ENCODE measurements around the gene S100A4.
A peak's percentile ranks its signal among the peaks of the same experiment; 100 is the strongest.
"Not testable (repeated sequence)": the region's sequence is repeated elsewhere in the genome, so short reads cannot be mapped to it uniquely, and the experiment has no call there.

The S100A4 gene

DNA sequence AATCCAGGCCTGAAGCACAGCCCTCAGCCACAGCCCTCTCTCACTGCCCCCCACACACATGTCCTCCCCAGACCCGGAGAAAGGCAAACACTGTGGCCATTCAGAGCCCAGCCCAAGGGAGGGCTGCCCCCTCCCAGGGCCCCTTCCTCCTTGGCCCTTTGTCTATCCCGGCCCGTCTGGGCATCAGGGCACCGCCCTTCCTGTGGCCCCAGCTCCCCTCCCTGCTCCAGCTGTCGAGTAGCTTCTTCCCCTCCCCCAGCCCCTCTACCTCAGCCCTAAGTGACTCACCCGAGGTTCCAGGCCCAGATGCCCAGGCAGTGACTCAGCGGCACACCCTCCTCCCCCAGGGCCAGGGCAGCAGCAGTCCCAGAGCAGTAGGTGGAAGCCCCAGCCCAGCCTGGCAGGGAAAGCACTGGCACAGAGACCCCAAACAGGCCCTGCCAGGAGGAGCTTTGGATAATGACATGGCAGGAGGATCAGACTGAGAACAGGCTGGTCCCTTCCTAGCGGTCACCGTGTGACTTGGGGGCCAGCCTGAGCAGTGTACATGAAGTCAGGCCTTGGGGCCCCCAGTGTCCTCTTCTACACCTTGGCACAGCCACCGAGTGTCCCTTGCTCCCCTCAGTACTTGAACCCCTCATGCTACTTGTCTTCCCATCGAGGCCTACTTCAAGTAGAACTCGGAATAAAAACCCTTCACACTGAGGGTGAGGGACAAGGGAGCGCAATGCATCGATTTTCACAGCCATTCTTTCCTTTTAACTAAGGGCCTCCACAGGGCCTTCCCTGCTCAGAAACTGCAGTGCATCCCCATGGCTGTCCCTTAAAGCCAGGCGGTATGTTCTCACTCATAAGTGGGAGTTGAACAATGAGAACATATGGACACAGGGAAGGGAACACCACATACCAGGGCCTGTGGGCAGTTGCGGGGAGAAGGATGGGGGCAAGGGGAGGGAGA lies 21.1 kb upstream of the S100A4 start:
- peak; percentile 78 to 86 for DNase-seq

- peak; percentile 23 to 54 for DNase-seq
Measured at GRCh38 chr1:153565529-153566374, 20.1 kb upstream of the S100A4 start, which contains the start of gene S100A2. Gene S100A2, minus strand, starts transcription at chr1:153565844. Its CDS starts 1,967 bp downstream, at chr1:153563877.

GRCh38 chr1:153563991-153564390 lies 18.4 kb upstream of the S100A4 start:
- no peak for DNase-seq

DNA sequence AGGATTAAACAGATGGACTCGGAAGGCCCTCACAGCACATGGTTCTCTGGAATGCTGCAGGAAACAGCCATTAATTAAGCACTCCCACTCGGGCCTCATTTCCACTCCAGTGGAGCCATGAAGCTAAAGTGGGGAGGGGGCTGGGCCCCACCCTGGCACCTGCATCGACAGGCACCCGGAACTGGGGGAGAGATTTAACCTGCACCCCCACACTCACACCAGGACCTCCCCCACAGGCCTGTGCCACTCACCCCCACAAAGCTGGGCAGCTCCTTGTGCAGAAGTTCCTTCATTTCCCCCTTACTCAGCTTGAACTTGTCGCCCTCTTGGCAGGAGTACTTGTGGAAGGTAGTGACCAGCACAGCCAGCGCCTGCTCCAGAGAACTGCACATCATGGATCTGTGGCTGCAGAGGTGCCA lies 17.9 kb upstream of the S100A4 start:
- no peak for DNase-seq

GRCh38 chr1:153562021-153562420 lies 16.4 kb upstream of the S100A4 start:
- DNase-seq, result not testable (repeated sequence)

DNA sequence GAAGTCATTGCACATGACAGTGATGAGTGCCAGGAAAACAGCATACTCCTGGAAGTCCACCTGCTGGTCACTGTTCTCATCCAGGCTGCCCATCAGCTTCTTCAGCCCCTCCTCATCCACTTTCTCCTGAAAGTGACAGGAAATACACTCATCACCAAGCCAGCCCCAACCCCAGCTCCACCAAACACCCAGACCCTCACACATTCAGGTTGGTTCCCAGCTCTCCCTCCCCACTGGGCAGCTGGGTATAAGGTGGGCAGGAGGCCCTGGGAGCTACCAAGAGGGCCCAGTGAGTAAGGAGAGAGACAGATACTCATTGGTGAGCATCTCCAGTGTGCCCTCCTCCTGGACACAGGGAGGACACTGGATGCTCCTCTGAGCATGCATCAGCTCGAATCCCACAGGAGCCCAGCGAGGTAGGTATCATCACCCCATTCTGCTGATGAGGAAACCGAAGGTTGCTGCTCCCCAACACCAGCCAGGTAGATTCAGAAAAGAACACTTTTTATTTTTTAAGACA lies 15.9 kb upstream of the S100A4 start:
- DNase-seq, result no peak

- DNase-seq, result no peak
Measured at GRCh38 chr1:153560771-153561465, 15.3 kb upstream of the S100A4 start.

- DNase-seq, result no peak
Measured at GRCh38 chr1:153560241-153560640, 14.6 kb upstream of the S100A4 start.

- DNase-seq, result no peak
Measured at GRCh38 chr1:153557877-153558276, 12.3 kb upstream of the S100A4 start.

- no peak for DNase-seq
Measured at GRCh38 chr1:153556348-153556747, 10.7 kb upstream of the S100A4 start.

DNA sequence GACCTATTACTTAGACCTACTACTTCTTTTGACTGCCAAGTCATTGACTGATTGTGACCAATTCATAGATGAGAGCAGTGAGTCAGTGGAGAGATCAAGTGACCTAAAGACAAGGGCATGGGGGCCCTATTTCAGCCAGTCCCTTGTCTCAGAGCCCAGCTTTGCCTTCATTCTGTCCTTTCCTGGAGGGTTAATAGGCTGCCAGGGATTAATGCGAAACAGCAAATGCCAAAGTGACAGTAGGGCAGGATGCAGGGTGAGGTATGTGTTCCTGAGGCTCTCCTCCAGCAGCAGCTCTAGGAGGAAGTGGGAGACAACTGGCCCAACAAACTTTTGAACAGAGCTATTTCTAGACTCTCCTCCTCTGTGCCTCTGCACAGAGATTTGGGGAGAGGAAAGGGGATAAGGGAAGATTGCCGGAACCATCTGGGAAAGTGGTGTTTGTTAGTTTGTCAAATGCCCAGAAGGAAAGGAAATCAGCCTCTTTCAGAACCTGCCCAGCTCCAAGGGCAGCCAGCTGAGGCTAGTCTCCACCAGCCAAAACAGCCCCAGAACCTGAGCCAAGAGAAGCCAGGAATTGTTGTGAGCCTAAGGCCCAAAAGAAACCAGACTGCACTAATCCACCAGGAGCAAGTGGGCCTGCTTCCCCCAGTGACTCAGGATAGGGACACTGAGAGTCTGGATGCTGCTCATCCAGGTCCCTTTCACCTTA lies 8.4 kb upstream of the S100A4 start:
- DNase-seq, result no peak

GRCh38 chr1:153553096-153553495 lies 7.5 kb upstream of the S100A4 start:
- DNase-seq, result no peak

DNA sequence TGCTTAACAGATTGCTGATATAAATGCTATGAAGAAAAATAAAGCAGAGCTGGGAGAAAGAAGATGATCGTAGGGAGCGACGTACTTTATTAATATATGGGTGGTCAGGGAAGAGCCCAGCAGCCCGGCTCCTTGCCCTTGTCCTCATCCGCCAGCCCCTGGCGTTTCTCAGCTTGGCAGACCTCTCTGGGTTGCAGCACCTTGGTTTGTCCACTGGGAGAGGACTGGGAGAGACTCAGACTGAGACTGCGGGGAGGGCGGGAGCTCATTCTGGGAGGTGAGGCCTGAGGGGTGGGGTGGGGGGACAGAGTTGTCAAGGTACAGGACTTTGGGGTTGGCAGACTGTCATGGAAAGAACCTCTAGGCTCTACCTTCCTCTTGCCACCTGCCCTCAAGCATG lies 6.7 kb upstream of the S100A4 start:
- no peak for DNase-seq

- DNase-seq, result no peak
Measured at GRCh38 chr1:153550827-153551500, 5.4 kb upstream of the S100A4 start.

DNA sequence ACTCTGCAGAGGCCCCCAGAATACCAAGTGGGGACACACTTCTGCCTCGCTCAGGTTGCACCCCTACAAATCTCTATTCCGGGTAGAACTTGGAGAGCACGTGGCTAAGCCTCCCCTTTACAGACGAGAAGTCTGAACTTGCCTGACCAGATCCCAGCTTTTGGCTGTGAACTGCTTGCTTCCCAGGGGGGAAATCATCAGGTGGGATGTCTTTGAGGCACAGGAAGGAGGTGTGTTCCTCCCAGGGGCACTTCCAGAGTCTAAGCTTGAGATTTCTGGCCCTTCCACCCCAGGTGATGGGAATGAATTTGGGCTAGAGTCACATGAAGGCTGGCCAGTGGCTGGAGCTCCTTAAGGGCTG lies 4.8 kb upstream of the S100A4 start:
- DNase-seq, result no peak

- no peak for DNase-seq
Measured at GRCh38 chr1:153549741-153550397, 4.3 kb upstream of the S100A4 start.

DNA sequence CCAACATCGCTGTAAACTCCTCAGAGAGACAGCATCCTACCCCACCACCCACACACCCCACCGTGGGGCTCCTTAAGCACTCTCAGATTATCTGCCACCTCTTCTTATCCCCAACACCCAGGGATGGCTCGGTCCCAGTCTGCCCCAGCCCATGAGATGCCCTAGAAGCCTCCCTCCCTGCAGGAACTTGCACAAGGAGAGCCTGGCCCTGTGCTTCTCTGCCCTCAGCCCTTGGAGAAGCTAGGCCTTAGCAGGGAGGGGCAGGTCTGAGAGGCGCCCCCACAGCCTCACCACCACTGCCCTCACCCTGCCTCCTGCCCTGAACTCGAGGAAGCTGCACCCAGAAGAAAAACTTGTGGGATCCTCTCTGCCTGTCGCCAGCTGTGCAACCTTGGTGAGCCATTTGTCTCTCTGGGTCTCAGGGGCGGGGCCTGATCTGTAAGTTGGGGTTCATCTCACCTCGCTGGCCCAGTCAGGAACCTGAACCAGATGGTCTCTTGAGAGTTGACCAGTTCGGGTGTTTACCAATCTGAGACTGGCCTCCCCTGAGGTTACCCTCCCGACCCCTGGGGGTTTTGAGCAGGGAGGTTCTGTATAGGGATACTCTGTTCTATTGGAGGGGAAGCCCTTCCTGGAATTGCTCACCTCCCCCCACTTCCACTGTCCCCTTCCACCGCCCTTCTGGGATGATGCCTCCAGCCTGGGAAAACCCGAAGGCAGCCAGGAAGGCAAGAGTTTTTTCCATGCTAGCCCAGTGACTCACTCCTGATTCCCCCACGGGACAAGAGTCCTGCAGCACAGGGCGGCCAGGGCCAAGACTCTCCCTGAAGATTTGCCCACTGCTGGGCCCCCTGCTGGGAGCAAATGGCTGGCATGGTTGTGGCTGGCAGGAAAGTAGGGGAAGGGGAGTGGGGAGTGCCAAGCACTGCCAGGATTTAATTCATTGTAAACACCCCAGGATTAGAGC lies 3.4 kb upstream of the S100A4 start, which contains the start of gene S100A3:
Gene S100A3 (minus strand): TSS at position 537 of the 967 bp plus-strand sequence. CDS start 773 bp downstream, outside the sequence.
- DNase-seq, result no peak

- no peak for DNase-seq
Measured at GRCh38 chr1:153547560-153548551, 2.2 kb upstream of the S100A4 start.
